Measurements from ENCODE around the gene PTAFR. TPM values are rescaled to one million over a fixed set of nuclear protein-coding genes. Genes with fewer than 3 reads are reported as not detected.

The PTAFR gene
- total RNA-seq, 6 experiments from 2014 or later, result 0.90 to 5.2 (median 1.9) TPM

GRCh38 chr1:28139025-28139712, 37.3 kb downstream of the PTAFR start:
- 74% methylated on average over 6 of the region's 7 CpGs for WGBS (ENCODE audit: insufficient coverage, low coverage, low lambda C conversion rate, missing lambda C conversion rate)
- DNase-seq, result no peak
- H3K27me3 ChIP-seq, result no peaks in the 10 kb centered on the region
- no peaks in the 10 kb centered on the region for H3K9me3 ChIP-seq
- H3K4me3 ChIP-seq, result no peak overlapping the region
- intact Hi-C loops (cut with DNase I), result no loop called here
- no peak overlapping the region for H3K27ac ChIP-seq
- no peak for TF ChIP-seq POLR2A (IDR thresholded peaks at IDR 0.05)
- TF ChIP-seq CTCF (IDR thresholded peaks at IDR 0.05), result no peak
- peak in 3 of 4 donors; percentile 28 to 56 (median 46) for ATAC-seq
- H3K4me1 ChIP-seq, result no peaks in the 10 kb centered on the region
- no peaks in the 10 kb centered on the region for H3K36me3 ChIP-seq

GRCh38 chr1:28136922-28137613, 39.4 kb downstream of the PTAFR start:
- no peaks in the 10 kb centered on the region for H3K4me1 ChIP-seq
- no peak overlapping the region for H3K4me3 ChIP-seq
- DNase-seq, result no peak
- no peaks in the 10 kb centered on the region for H3K9me3 ChIP-seq
- intact Hi-C loops (cut with DNase I), result no loop called here
- no peaks in the 10 kb centered on the region for H3K27me3 ChIP-seq
- H3K27ac ChIP-seq, result no peak overlapping the region
- WGBS (ENCODE audit: insufficient coverage, low coverage, low lambda C conversion rate, missing lambda C conversion rate), result 65% methylated on average over 3 of the region's 4 CpGs
- no peak for ATAC-seq
- TF ChIP-seq CTCF (IDR thresholded peaks at IDR 0.05) (no peak), POLR2A (IDR thresholded peaks at IDR 0.05) (no peak)
- no peaks in the 10 kb centered on the region for H3K36me3 ChIP-seq

GRCh38 chr1:28136169-28136921, 40.1 kb downstream of the PTAFR start:
- Histone ChIP-seq H3K27me3 (no peaks in the 10 kb centered on the region), H3K4me1 (no peaks in the 10 kb centered on the region), H3K36me3 (no peaks in the 10 kb centered on the region), H3K9me3 (no peaks in the 10 kb centered on the region), H3K27ac (no peak overlapping the region), H3K4me3 (no peak overlapping the region)
- no peak for TF ChIP-seq CTCF (IDR thresholded peaks at IDR 0.05)
- TF ChIP-seq POLR2A (IDR thresholded peaks at IDR 0.05), result no peak
- DNase-seq (no peak), ATAC-seq (no peak)
- WGBS (ENCODE audit: insufficient coverage, low coverage, low lambda C conversion rate, missing lambda C conversion rate), result 68% methylated on average over 7 of the region's 8 CpGs
- intact Hi-C loops (cut with DNase I), result no loop called here

GRCh38 chr1:28135371-28136168, 40.9 kb downstream of the PTAFR start:
- H3K27me3 ChIP-seq, result no peaks in the 10 kb centered on the region
- no peak for TF ChIP-seq POLR2A (IDR thresholded peaks at IDR 0.05)
- no peak for TF ChIP-seq CTCF (IDR thresholded peaks at IDR 0.05)
- no peaks in the 10 kb centered on the region for H3K36me3 ChIP-seq
- intact Hi-C loops (cut with DNase I), result no loop called here
- H3K9me3 ChIP-seq, result no peaks in the 10 kb centered on the region
- DNase-seq (no peak), ATAC-seq (peak; percentile 33 to 57 (median 38))
- WGBS (ENCODE audit: insufficient coverage, low coverage, low lambda C conversion rate, missing lambda C conversion rate), result 58% methylated on average over 14 of the region's 14 CpGs
- no peak overlapping the region for H3K27ac ChIP-seq
- H3K4me3 ChIP-seq, result no peak overlapping the region
- H3K4me1 ChIP-seq, result no peaks in the 10 kb centered on the region

Measured in right lobe of liver (tissue), 6 donors.